ENCODE data around the gene RPA4. TPM values are rescaled to one million over a fixed set of nuclear protein-coding genes. Genes with fewer than 3 reads are reported as not detected.
"Not testable (repeated sequence)": the region's sequence is repeated elsewhere in the genome, so short reads cannot be mapped to it uniquely, and the experiment has no call there.

Gene RPA4, protein sequence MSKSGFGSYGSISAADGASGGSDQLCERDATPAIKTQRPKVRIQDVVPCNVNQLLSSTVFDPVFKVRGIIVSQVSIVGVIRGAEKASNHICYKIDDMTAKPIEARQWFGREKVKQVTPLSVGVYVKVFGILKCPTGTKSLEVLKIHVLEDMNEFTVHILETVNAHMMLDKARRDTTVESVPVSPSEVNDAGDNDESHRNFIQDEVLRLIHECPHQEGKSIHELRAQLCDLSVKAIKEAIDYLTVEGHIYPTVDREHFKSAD
- polyA plus RNA-seq (ENCODE audit: insufficient read length in 3 of 3), result under 1 TPM in 1 of 3 donors, not detected in 2; 0.08 TPM

DNA sequence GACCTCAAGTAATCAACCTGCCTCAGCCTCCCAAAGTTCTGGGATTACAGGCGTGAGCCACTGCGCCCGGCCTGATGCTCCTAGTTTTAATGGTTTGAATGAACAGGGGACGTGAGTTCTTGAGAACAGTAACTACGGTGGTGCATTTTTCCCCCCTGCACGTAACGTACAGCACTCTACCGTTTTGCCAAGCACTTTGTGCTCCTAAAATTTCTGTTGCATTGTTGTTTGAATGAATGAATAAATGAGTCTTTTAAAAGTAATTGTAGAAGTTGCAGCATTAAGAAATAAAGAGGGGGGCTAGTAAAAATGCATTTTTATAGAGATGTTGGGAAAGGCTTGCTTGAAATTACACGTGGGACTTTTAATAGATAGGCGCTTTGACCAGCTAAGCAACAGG is at the start of gene RPA4:
TSS of gene RPA4 (plus strand) at position 301 of the 400 bp plus-strand sequence. CDS start 403 bp downstream, outside the sequence.
- no peak for DNase-seq (ENCODE audit: low read depth in 3 of 3, low spot score in 2 of 3)

DNA sequence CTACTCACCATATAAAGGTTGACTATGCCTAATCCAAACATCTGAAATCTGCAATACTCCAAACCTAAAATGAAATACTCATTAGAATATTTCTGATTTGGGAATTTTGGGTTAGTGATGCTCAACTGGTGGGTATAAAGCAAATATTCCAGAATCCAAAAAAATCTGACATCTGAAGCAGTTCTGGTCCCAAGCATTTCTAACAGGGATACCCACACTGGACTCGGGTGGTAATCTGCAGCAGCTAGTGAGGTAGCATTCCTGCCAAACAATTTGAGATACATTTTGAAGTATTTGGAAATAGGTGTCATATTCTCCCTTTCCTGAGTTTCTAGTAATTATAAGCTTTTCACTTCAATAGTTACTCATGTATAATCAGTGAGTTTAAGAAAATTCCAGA is 49.6 kb upstream of the RPA4 start:
- no peak for DNase-seq (ENCODE audit: low read depth in 3 of 3, low spot score in 2 of 3)

DNA sequence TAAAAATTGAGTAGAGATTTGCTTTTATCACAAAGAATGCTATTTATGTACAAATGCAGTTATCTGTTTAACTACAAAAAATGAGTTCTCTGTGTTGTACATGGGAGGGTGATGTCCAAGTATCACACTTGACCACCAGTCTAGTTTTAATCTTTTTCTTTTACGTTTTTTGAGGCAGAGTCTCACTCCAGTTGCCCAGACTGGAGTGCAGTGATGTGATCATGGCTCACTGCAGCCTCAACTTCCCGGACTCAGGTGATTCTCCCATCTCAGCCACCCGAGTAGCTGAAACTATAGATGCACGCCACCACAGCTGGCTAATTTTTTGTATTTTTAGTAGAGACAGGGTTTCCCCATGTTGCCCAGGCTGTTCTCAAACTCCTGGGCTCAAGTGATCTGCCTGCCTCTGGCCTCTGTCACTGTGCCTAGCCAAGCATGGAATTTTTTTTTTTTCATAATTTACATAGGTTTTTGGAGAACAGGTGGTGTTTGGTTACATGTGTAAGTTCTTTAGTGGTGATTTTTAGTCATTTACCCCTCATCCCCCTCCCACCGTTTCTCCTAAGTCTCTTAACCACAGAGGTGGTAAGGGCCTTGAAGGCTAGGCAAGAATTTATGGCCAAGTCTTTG is 47.9 kb upstream of the RPA4 start:
- DNase-seq (ENCODE audit: low read depth in 3 of 3, low spot score in 2 of 3), result no peak

- no peak for DNase-seq (ENCODE audit: low read depth in 3 of 3, low spot score in 2 of 3)
Observed at GRCh38 chrX:96837808-96838207, 45.9 kb upstream of the RPA4 start.

DNA sequence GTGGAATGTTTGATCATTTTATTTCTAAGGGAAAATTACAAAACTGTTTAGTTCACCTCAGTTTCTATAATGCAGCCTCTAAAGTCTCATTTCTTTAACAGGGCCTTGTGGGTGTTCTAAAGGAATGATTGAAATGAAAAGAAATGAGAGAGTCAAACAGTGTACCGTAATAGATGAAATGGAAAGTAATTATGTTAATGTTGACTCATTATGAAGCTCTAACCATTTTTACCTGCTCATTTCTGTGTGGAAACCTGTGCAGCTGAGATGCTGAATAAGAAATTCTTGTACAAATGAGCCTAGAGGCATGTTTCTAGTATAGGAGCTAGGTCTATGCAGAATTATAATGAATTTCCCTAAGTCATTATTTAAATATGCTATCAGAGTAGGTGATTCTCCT is 45.2 kb upstream of the RPA4 start:
- DNase-seq (ENCODE audit: low read depth in 3 of 3, low spot score in 2 of 3), result no peak

GRCh38 chrX:96841325-96841724 is 42.4 kb upstream of the RPA4 start:
- no peak for DNase-seq (ENCODE audit: low read depth in 3 of 3, low spot score in 2 of 3)

- not testable (repeated sequence) for DNase-seq (ENCODE audit: low read depth in 3 of 3, low spot score in 2 of 3)
Observed at GRCh38 chrX:96841866-96842265, 41.8 kb upstream of the RPA4 start.

- DNase-seq (ENCODE audit: low read depth in 3 of 3, low spot score in 2 of 3), result peak in 1 of 3 donors; percentile 2
Observed at GRCh38 chrX:96843566-96843965, 40.1 kb upstream of the RPA4 start.

GRCh38 chrX:96846841-96847240 is 36.9 kb upstream of the RPA4 start:
- no peak for DNase-seq (ENCODE audit: low read depth in 3 of 3, low spot score in 2 of 3)

GRCh38 chrX:96859422-96859821 is 24.3 kb upstream of the RPA4 start:
- not testable (repeated sequence) for DNase-seq (ENCODE audit: low read depth in 3 of 3, low spot score in 2 of 3)

DNA sequence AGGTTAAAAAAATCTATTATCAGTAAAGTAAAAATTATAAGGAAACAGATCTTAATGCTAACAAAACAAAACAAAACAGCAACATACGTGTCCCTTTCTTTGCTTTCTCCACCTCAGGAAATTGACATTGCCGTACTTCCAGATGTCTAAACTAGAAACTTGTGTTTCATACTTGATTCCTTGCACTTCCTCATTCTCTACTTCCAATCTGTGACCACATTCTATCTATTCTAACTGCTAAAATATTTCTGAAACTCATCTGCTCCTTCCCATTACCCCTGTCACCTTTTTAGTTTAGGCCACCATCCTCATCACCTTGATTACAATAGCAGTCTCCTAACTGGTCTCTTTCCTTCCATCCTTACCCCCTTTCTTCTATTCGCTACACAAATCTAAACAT is 22.5 kb upstream of the RPA4 start:
- DNase-seq (ENCODE audit: low read depth in 3 of 3, low spot score in 2 of 3), result no peak

DNA sequence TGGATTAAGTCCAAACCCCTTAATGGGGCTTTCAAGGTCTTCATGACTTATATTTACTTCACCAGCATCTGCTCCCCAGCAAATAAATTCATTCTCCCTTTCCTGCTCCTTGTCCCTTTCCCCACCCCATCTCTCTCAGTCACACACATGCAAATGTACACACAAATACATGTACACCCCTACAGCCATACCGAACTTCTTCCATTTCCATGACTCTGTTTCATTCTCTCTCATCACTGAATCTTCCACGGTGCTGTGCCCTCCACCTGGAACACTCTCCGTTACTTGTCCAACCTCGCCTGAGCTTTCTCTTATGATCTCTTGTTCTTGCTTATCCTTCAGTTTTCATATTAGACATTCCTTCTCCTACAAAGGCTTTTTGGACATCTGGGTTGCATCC is 22.0 kb upstream of the RPA4 start:
- DNase-seq (ENCODE audit: low read depth in 3 of 3, low spot score in 2 of 3), result no peak

GRCh38 chrX:96884027-96884426 is 319 bp downstream of the RPA4 start:
- no peak for DNase-seq (ENCODE audit: low read depth in 3 of 3, low spot score in 2 of 3)

DNA sequence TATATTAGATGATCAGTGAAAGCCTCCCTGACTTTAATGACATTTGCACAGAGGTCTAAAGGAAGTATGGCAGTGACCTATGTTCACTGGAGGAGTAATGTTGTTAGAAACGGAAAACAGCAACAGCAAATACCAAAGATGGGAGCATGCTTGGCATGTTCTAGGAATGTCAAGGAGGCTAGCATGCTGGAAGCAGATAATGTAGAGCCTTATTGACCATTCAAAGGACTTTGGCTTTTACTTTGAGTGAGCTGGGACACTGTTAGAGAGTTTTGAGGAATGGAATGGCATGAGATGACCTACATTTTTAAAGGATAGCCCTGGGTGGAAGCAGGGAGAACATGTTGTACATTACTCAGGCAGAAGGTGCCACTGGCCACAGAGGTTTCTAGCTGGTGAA is 6.0 kb downstream of the RPA4 start:
- no peak for DNase-seq (ENCODE audit: low read depth in 3 of 3, low spot score in 2 of 3)

DNA sequence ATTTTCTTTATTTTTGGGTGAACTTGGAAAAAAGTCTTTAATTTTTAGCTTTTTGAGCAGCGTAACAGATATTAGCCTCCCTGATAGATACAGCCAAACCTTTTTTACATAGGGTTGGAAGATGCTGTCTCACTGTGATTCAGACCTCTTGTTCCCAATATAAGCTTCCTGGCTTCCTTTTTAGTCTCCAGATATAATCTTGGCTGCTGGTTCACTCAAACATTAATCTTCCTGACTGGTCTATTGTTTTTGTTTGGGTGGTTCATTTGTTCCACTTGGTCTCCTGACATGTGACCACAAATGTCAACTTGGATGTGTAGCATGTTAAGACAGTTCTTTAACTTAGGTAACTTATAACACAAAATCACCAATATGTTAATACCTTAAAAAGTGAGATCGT is 23.0 kb downstream of the RPA4 start:
- DNase-seq (ENCODE audit: low read depth in 3 of 3, low spot score in 2 of 3), result no peak

DNA sequence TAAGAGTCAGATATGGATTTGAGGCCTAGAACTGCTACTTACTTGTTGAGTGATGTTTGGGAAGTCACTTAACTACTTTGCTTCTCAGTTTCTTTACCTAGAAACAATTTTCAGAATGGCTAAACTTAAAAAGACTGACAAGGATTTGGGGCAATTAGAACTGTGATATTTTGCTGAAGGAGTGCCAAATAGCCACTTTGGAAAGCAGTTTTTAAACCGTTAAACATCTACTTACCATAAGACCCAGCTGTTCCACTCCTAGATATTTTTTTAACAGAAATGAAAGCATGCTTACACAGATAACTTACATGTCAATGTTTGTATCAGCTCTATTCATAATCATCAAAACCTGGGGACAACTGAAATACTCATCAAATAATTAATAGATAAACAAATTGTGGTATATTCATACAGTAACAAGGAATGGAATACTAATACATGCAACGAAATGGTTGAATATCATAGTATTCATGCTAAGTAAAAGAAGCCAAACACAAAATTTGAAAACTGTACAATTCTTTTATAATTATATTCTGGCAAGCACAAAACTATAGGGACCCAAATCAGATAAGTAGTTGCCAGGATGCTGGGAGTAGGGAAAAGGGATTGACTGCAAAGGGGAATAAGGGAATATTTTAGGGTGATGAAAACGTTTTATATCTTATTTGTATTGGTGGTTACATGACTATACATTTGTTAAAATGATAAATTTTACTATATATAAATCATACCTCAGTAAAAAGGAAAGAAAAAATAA is 24.0 kb downstream of the RPA4 start:
- DNase-seq (ENCODE audit: low read depth in 3 of 3, low spot score in 2 of 3), result no peak

- no peak for DNase-seq (ENCODE audit: low read depth in 3 of 3, low spot score in 2 of 3)
Observed at GRCh38 chrX:96909291-96909690, 25.6 kb downstream of the RPA4 start.

DNA sequence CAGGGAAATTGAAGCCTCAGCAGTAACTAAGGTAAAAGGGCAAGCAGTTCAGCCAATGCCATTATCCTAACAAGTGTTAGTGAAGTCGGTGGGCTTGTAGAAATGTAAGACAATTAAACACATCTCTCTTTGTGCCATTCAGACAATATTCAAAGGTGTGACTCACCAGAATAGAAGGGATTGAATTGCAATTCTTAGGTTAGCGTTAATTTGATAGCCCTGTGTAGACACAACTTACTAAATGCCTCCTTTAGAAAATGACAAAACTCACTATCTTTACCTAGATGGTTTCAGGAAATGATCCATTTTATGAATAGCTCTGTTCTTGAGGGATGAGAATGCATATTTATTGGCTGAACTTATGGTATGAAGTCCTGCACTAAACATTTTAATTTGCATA is 35.2 kb downstream of the RPA4 start:
- no peak for DNase-seq (ENCODE audit: low read depth in 3 of 3, low spot score in 2 of 3)

GRCh38 chrX:96919672-96920071 is 36.0 kb downstream of the RPA4 start:
- no peak for DNase-seq (ENCODE audit: low read depth in 3 of 3, low spot score in 2 of 3)

GRCh38 chrX:96924581-96924980 is 40.9 kb downstream of the RPA4 start:
- no peak for DNase-seq (ENCODE audit: low read depth in 3 of 3, low spot score in 2 of 3)

GRCh38 chrX:96929036-96929435 is 45.3 kb downstream of the RPA4 start:
- no peak for DNase-seq (ENCODE audit: low read depth in 3 of 3, low spot score in 2 of 3)
